Osteoblast (primary cell): ENCODE results near the gene EPAS1. TPM values are rescaled to one million over a fixed set of nuclear protein-coding genes. Genes with fewer than 3 reads are reported as not detected.

ENCODE experiments used
- DNase-seq: peaks from one replicate; pipeline ENCODE4 v3.0.0; 2011; ENCODE audit warnings: low spot score, mixed read lengths; ENCODE audit not compliant: insufficient read length; ENCODE audit errors: missing footprints
- H2AFZ ChIP-seq: 2 replicates; pipeline ENCODE4 v1.6.0; 2011; ENCODE audit warnings: mild to moderate bottlenecking, low read length
- H3K27ac ChIP-seq: 2 replicates; pipeline ENCODE4 v1.5.1; 2011; ENCODE audit warnings: mild to moderate bottlenecking, low read depth, low read length, moderate library complexity
- H3K27me3 ChIP-seq: 2 replicates; pipeline ENCODE4 v1.6.0; 2012; ENCODE audit warnings: mild to moderate bottlenecking, control low read depth, inconsistent platforms, low read length, moderate library complexity; ENCODE audit not compliant: insufficient read depth
- H3K36me3 ChIP-seq: 2 replicates; pipeline ENCODE4 v1.5.1; 2011; ENCODE audit warnings: mild to moderate bottlenecking, low read length, control low read depth, moderate library complexity; ENCODE audit not compliant: insufficient read depth
- H3K4me1 ChIP-seq: 2 replicates; pipeline ENCODE4 v1.5.1; 2011; ENCODE audit warnings: mild to moderate bottlenecking, low read length, control low read depth, moderate library complexity; ENCODE audit not compliant: insufficient read depth
- H3K4me2 ChIP-seq: 2 replicates; pipeline ENCODE4 v1.6.0; 2011; ENCODE audit warnings: mild to moderate bottlenecking, low read length; ENCODE audit not compliant: insufficient read depth
- H3K4me3 ChIP-seq: fragments of 200-600 bp; sonication (generic); 3 replicates; pipeline ENCODE4 v1.5.1; 2012; ENCODE audit warnings: mild to moderate bottlenecking, low read length, inconsistent platforms; ENCODE audit not compliant: insufficient read depth
- H3K79me2 ChIP-seq: 2 replicates; pipeline ENCODE4 v1.6.0; 2012; ENCODE audit warnings: mild to moderate bottlenecking, low read length, control low read depth, inconsistent platforms; ENCODE audit not compliant: insufficient read depth
- H3K9me3 ChIP-seq: 2 replicates; pipeline ENCODE4 v1.5.1; 2011; ENCODE audit warnings: low read depth, low read length, control low read depth
- H4K20me1 ChIP-seq: 2 replicates; pipeline ENCODE4 v1.6.0; 2012; ENCODE audit warnings: mild to moderate bottlenecking, low read length, control low read depth; ENCODE audit not compliant: insufficient read depth
- CTCF ChIP-seq: IDR thresholded peaks from 2 replicates; pipeline ENCODE4 v1.5.1; 2011; ENCODE audit warnings: mild to moderate bottlenecking, low read depth, low read length, moderate library complexity; ENCODE audit errors: extremely low read depth
- total RNA-seq: library from RNA; depleted of rRNA; stranded (reverse); fragments of >200 nt; gene quantifications from 2 replicates; pipeline ENCODE4 v1.2.3, GENCODE V29; 2012

EPAS1 gene
- total RNA-seq, 1 donor: 260 TPM

DNA sequence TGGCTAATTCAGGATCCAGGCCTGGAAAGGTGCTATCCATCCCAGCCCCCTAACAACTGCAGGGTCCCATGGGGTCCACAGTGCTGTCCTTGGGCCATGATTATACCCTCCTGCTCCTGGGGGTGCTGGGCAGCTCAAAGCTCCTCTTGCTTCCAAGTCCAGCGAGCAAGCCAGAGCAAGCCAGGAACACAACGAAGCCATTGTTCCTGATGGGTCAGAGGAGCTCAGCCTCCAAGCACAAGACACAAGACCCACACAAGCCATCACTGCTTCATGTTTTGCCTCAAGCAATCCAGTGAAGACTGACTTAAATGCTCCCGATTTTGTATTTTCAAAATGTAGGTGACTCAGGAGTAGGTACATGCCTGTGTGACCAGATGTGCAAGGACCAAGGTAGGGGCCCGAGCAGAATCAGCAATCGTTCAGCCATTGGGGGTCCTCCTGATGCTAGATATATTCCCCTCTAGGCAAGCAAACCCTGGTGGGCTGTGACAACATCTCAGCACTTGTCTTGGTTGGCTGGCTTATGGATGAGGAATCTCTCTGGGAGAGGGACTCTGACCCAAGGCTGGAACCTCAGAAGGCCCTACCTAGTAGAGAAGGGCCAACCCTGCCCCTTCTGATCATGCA, 90.8 kb downstream of the EPAS1 start:
- no peaks in the 10 kb centered on the region for H4K20me1 ChIP-seq
- no peaks in the 10 kb centered on the region for H3K27me3 ChIP-seq
- no peak overlapping the region for H3K4me2 ChIP-seq
- DNase-seq: no peak
- TF ChIP-seq CTCF: no peak
- H3K27ac ChIP-seq: no peak overlapping the region
- H3K79me2 ChIP-seq: no peaks in the 10 kb centered on the region
- H2AFZ ChIP-seq: no peak overlapping the region
- H3K9me3 ChIP-seq: no peaks in the 10 kb centered on the region
- no peak overlapping the region for H3K4me3 ChIP-seq
- H3K4me1 ChIP-seq: peaks cover 25% of the 10 kb centered on the region
- peaks cover 35% of the 10 kb centered on the region for H3K36me3 ChIP-seq

- H3K36me3 ChIP-seq: peaks cover 26% of the 10 kb centered on the region
- TF ChIP-seq CTCF: no peak
These were observed 91.7 kb downstream of the EPAS1 start for GRCh38 chr2:46388881-46389280.

GRCh38 chr2:46389417-46389916, 92.3 kb downstream of the EPAS1 start:
- Histone ChIP-seq H3K79me2 (no peaks in the 10 kb centered on the region), H3K4me1 (peaks cover 25% of the 10 kb centered on the region), H3K27ac (no peak overlapping the region), H3K9me3 (no peaks in the 10 kb centered on the region), H3K4me2 (no peak overlapping the region), H4K20me1 (no peaks in the 10 kb centered on the region), H3K4me3 (no peak overlapping the region), H3K36me3 (peaks cover 20% of the 10 kb centered on the region), H2AFZ (no peak overlapping the region), H3K27me3 (no peaks in the 10 kb centered on the region)
- DNase-seq: no peak
- TF ChIP-seq CTCF: peak; percentile 26

More at GRCh38 chr2:46388881-46389280, 91.7 kb downstream of the EPAS1 start:
- no peaks in the 10 kb centered on the region for H3K79me2 ChIP-seq
- no peak overlapping the region for H2AFZ ChIP-seq
- no peak overlapping the region for H3K4me3 ChIP-seq
- H3K4me1 ChIP-seq: peaks cover 25% of the 10 kb centered on the region
- H3K9me3 ChIP-seq: no peaks in the 10 kb centered on the region
- H3K4me2 ChIP-seq: no peak overlapping the region
- DNase-seq: no peak
- H3K27me3 ChIP-seq: no peaks in the 10 kb centered on the region
- no peaks in the 10 kb centered on the region for H4K20me1 ChIP-seq
- H3K27ac ChIP-seq: no peak overlapping the region

DNA sequence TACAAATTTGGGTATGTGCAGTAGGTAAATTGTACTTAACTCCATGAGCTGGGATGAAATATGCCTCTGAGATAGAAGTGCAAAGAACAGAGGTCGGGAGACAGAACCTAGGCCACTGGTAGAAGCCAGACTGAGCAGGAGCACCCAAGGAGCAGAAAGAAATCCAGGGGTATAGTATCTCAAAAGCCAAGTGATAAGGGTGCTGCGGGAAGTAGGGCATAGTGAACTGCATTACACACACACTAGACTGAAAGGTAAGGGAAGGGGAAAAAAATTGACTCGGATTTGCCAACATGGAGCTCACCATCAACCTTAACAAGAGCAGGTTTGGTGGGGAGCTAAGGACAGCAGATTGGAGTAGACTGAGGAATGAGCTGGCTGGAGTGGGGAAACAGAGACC, 92.8 kb downstream of the EPAS1 start:
- no peak for DNase-seq
- no peaks in the 10 kb centered on the region for H3K79me2 ChIP-seq
- TF ChIP-seq CTCF: no peak

More for the DNA sequence above, 92.8 kb downstream of the EPAS1 start:
- H4K20me1 ChIP-seq: no peaks in the 10 kb centered on the region
- H3K4me1 ChIP-seq: peaks cover 25% of the 10 kb centered on the region
- no peak overlapping the region for H3K4me2 ChIP-seq
- H3K36me3 ChIP-seq: peaks cover 16% of the 10 kb centered on the region
- H3K9me3 ChIP-seq: no peaks in the 10 kb centered on the region
- no peak overlapping the region for H3K27ac ChIP-seq
- no peaks in the 10 kb centered on the region for H3K27me3 ChIP-seq
- H3K4me3 ChIP-seq: no peak overlapping the region
- no peak overlapping the region for H2AFZ ChIP-seq
